Measurements from ENCODE around the gene SSU72.
"Not testable (repeated sequence)": the region's sequence is repeated elsewhere in the genome, so short reads cannot be mapped to it uniquely, and the experiment has no call there.

Gene SSU72

GRCh38 chr1:1495461-1495975 is 79.1 kb downstream of the SSU72 start:
- not testable (repeated sequence) for DNase-seq (ENCODE audit: low spot score)

GRCh38 chr1:1494311-1494710 is 80.4 kb downstream of the SSU72 start:
- not testable (repeated sequence) for DNase-seq (ENCODE audit: low spot score)
